Osteoblast (primary cell): ENCODE data around the gene INSYN2B. TPM values are rescaled to one million over a fixed set of nuclear protein-coding genes. Genes with fewer than 3 reads are reported as not detected.
"Not testable (repeated sequence)": the region's sequence is repeated elsewhere in the genome, so short reads cannot be mapped to it uniquely, and the experiment has no call there.

ENCODE experiments used
- DNase-seq: peaks from one replicate; pipeline ENCODE4 v3.0.0; 2011; ENCODE audit warnings: low spot score, mixed read lengths; ENCODE audit not compliant: insufficient read length; ENCODE audit errors: missing footprints
- H2AFZ ChIP-seq: 2 replicates; pipeline ENCODE4 v1.6.0; 2011; ENCODE audit warnings: mild to moderate bottlenecking, low read length
- H3K27ac ChIP-seq: 2 replicates; pipeline ENCODE4 v1.5.1; 2011; ENCODE audit warnings: mild to moderate bottlenecking, low read depth, low read length, moderate library complexity
- H3K27me3 ChIP-seq: 2 replicates; pipeline ENCODE4 v1.6.0; 2012; ENCODE audit warnings: mild to moderate bottlenecking, control low read depth, inconsistent platforms, low read length, moderate library complexity; ENCODE audit not compliant: insufficient read depth
- H3K36me3 ChIP-seq: 2 replicates; pipeline ENCODE4 v1.5.1; 2011; ENCODE audit warnings: mild to moderate bottlenecking, low read length, control low read depth, moderate library complexity; ENCODE audit not compliant: insufficient read depth
- H3K4me1 ChIP-seq: 2 replicates; pipeline ENCODE4 v1.5.1; 2011; ENCODE audit warnings: mild to moderate bottlenecking, low read length, control low read depth, moderate library complexity; ENCODE audit not compliant: insufficient read depth
- H3K4me2 ChIP-seq: 2 replicates; pipeline ENCODE4 v1.6.0; 2011; ENCODE audit warnings: mild to moderate bottlenecking, low read length; ENCODE audit not compliant: insufficient read depth
- H3K4me3 ChIP-seq: fragments of 200-600 bp; sonication (generic); 3 replicates; pipeline ENCODE4 v1.5.1; 2012; ENCODE audit warnings: mild to moderate bottlenecking, low read length, inconsistent platforms; ENCODE audit not compliant: insufficient read depth
- H3K79me2 ChIP-seq: 2 replicates; pipeline ENCODE4 v1.6.0; 2012; ENCODE audit warnings: mild to moderate bottlenecking, low read length, control low read depth, inconsistent platforms; ENCODE audit not compliant: insufficient read depth
- H3K9me3 ChIP-seq: 2 replicates; pipeline ENCODE4 v1.5.1; 2011; ENCODE audit warnings: low read depth, low read length, control low read depth
- H4K20me1 ChIP-seq: 2 replicates; pipeline ENCODE4 v1.6.0; 2012; ENCODE audit warnings: mild to moderate bottlenecking, low read length, control low read depth; ENCODE audit not compliant: insufficient read depth
- CTCF ChIP-seq: IDR thresholded peaks from 2 replicates; pipeline ENCODE4 v1.5.1; 2011; ENCODE audit warnings: mild to moderate bottlenecking, low read depth, low read length, moderate library complexity; ENCODE audit errors: extremely low read depth
- total RNA-seq: library from RNA; depleted of rRNA; stranded (reverse); fragments of >200 nt; gene quantifications from 2 replicates; pipeline ENCODE4 v1.2.3, GENCODE V29; 2012

INSYN2B gene
- total RNA-seq, 1 donor, result 2.2 TPM

DNA sequence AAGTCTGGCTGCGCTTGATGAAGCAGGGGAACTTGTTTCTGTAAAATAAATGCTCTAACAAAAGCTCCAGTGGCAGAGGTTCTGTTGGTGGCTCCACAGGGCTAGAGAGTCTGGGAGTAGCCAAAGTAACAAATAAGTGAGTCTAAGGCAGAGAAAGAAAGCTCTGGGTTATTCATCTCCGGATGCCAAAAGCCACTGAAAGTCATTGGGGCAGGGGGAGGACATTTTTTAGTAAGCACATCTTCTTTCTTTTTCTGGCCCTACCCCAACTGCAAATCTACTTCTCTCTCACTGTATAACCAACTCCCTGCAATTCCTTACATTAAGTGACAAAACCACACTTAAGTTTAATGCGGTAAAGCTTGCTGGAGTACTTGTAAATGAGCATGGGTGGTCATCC is 141.6 kb downstream of the INSYN2B start:
- Histone ChIP-seq H3K27me3 (no peaks in the 10 kb centered on the region), H4K20me1 (no peaks in the 10 kb centered on the region), H3K4me3 (no peak overlapping the region), H2AFZ (no peak overlapping the region), H3K9me3 (no peaks in the 10 kb centered on the region), H3K27ac (no peak overlapping the region), H3K79me2 (no peaks in the 10 kb centered on the region), H3K4me1 (no peaks in the 10 kb centered on the region), H3K36me3 (no peaks in the 10 kb centered on the region), H3K4me2 (no peak overlapping the region)
- no peak for DNase-seq
- TF ChIP-seq CTCF, result no peak

DNA sequence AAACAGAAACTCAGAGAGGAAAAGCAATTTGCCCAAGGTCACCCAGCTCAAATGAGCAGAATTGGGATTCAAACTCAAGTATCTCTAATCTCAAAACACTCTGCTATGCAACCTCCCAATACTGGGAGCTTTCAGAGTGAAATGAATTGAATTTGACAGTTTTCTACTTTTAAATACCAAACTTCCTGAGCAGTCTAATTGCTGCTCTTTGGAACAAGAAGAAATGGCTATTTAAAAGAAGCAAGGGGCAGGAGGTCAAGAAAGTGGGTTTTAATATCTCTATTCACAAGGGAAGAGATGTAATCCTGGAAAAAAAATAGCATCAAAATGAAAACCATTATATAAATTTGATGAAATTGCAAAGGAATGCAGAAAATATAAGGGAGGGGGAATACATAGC is 142.6 kb downstream of the INSYN2B start:
- no peaks in the 10 kb centered on the region for H3K27me3 ChIP-seq
- no peak overlapping the region for H3K4me2 ChIP-seq
- H3K79me2 ChIP-seq, result no peaks in the 10 kb centered on the region
- no peak overlapping the region for H3K27ac ChIP-seq
- no peaks in the 10 kb centered on the region for H3K4me1 ChIP-seq
- no peak overlapping the region for H2AFZ ChIP-seq
- H3K36me3 ChIP-seq, result no peaks in the 10 kb centered on the region
- H3K9me3 ChIP-seq, result no peaks in the 10 kb centered on the region
- H3K4me3 ChIP-seq, result no peak overlapping the region
- H4K20me1 ChIP-seq, result no peaks in the 10 kb centered on the region
- no peak for DNase-seq
- no peak for TF ChIP-seq CTCF

DNA sequence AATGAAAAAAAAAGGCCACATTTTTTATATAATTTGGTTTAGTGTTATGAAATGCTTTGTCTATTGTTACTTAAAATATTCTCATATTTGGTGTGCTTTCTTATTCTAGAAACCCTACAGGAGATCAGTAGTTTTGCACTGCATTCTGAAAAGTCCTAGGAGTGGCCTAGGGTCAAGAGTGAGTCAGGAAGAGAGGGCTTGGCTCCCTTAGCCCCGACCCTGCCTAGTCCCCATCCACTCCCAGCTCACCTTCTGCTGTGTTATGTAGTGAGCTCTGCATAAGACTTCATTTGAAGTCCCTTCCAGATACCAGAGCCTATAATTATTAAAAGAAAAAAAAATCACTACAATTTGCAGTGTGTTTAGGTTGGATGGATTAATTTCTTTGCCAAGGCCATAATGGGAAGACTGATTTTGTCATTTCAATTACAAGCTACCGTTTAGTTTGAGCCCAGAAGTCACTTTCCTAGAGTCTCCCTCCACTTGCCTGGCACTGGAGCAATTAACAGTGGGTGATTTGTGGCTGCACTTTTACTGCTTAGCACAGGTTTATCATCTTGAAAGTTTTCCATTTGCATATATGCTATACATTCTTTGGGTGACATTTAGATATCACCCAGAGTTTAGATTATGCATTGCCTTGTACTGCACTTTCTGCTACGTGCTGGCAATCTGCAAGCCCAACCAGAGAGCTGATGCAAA is 143.3 kb downstream of the INSYN2B start:
- Histone ChIP-seq H3K79me2 (no peaks in the 10 kb centered on the region), H3K36me3 (no peaks in the 10 kb centered on the region), H3K27me3 (no peaks in the 10 kb centered on the region), H3K4me1 (no peaks in the 10 kb centered on the region), H3K4me2 (no peak overlapping the region), H2AFZ (no peak overlapping the region), H3K9me3 (no peaks in the 10 kb centered on the region), H3K27ac (no peak overlapping the region), H4K20me1 (no peaks in the 10 kb centered on the region), H3K4me3 (no peak overlapping the region)
- no peak for DNase-seq
- TF ChIP-seq CTCF, result no peak

- DNase-seq, H3K27ac ChIP-seq: not testable (repeated sequence)
These were observed 145.8 kb downstream of the INSYN2B start for GRCh38 chr5:169834540-169834939.

GRCh38 chr5:169833681-169834292 is 146.5 kb downstream of the INSYN2B start:
- not testable (repeated sequence) for DNase-seq, H3K9me3 ChIP-seq, H3K27me3 ChIP-seq, H3K27ac ChIP-seq, H3K36me3 ChIP-seq, H2AFZ ChIP-seq, H4K20me1 ChIP-seq, H3K4me1 ChIP-seq, H3K4me2 ChIP-seq, H3K79me2 ChIP-seq, H3K4me3 ChIP-seq

More at GRCh38 chr5:169834540-169834939, 145.8 kb downstream of the INSYN2B start:
- not testable (repeated sequence) for H3K4me3 ChIP-seq, H2AFZ ChIP-seq, H3K9me3 ChIP-seq, H3K4me2 ChIP-seq, H3K36me3 ChIP-seq, H3K4me1 ChIP-seq, H3K79me2 ChIP-seq, H3K27me3 ChIP-seq, H4K20me1 ChIP-seq
